ENCODE data around the gene KRT73. TPM values are rescaled to one million over a fixed set of nuclear protein-coding genes. Genes with fewer than 3 reads are reported as not detected.

Gene KRT73
- total and polyA plus RNA-seq, 2 of the 8 experiments (the other 6 are each of a cell fraction or from before 2014, with no cell fraction given): not detected

GRCh38 chr12:52628841-52629240 is 10.5 kb upstream of the KRT73 start:
- no peak overlapping the region for H3K18ac ChIP-seq (ENCODE audit: extremely low read depth, low read length)
- H3K9ac ChIP-seq (replicated peaks in 1 of 4; ENCODE audit: extremely low read depth in 1 of 4, low read depth in 3 of 4, low read length in 3 of 4): no peak overlapping the region
- no peak overlapping the region for H4K8ac ChIP-seq (ENCODE audit: extremely low read depth, insufficient read depth, low read length)
- peak in 1 of 2 experiments; percentile 17 for DNase-seq (ENCODE audit: low read depth in 1 of 2, low spot score in 2 of 2)
- no peak overlapping the region for H4K5ac ChIP-seq (ENCODE audit: insufficient read length, low read depth, low read length)
- ChIA-PET POLR2A (ENCODE audit: partially characterized antibody) (interaction anchor here (0.6 kb wide), 1 partner anchor 242 kb away, joined by 3 read pairs; no protein-coding TSS in a partner anchor), CTCF (ENCODE audit: partially characterized antibody) (interaction anchor here (0.9 to 1.7 kb wide), 3 partner anchors 17 to 242 kb away, joined by 3 to 6 read pairs (median 3); no protein-coding TSS in a partner anchor)
- H2BK120ac ChIP-seq (replicated peaks; ENCODE audit: low read depth, low read length): no peak overlapping the region
- no peaks in the 10 kb centered on the region; a peak in 2 of 7 replicates for H3K27me3 ChIP-seq (replicated peaks in 1 of 4; ENCODE audit: control insufficient read depth in 3 of 4, extremely low read depth in 1 of 4, insufficient read depth in 3 of 4, low read length in 3 of 4)
- 69% methylated on average over 2 of the region's 2 CpGs; no CpG with 5 or more reads in 1 of the 2 experiments for whole genome bisulfite sequencing, 2 experiments (ENCODE audit: extremely low coverage in 1 of 2, insufficient coverage in 1 of 2, insufficient read length in 1 of 2, insufficient replicate concordance in 2 of 2, low coverage in 1 of 2, low lambda C conversion rate in 2 of 2, missing lambda C conversion rate in 1 of 2)
- H4K91ac ChIP-seq (replicated peaks; ENCODE audit: insufficient read length, low read length): no peak overlapping the region
- no peak overlapping the region for H3K4ac ChIP-seq (replicated peaks; ENCODE audit: insufficient read length, low read depth, low read length)
- no peak overlapping the region for H3K4me2 ChIP-seq (ENCODE audit: insufficient read depth in 1 of 2, low read depth in 2 of 2, low read length in 2 of 2)
- no peaks in the 10 kb centered on the region for H3K36me3 ChIP-seq (ENCODE audit: control insufficient read depth in 2 of 4, insufficient read depth in 4 of 4, low read length in 3 of 4)
- no peak overlapping the region for H3K14ac ChIP-seq (ENCODE audit: insufficient read length)
- H3K23ac ChIP-seq (ENCODE audit: insufficient read length): no peak overlapping the region
- H3K79me1 ChIP-seq (ENCODE audit: low read depth, low read length): no peaks in the 10 kb centered on the region; the same call in 1 of the 2 replicates
- no peak overlapping the region for H2BK15ac ChIP-seq (ENCODE audit: low read length)
- no peak overlapping the region for H3K27ac ChIP-seq (ENCODE audit: low read depth, low read length)
- no peak for FAIRE-seq
- H2BK20ac ChIP-seq (ENCODE audit: low read length): no peak overlapping the region
- H2AK5ac ChIP-seq (ENCODE audit: low read depth, low read length): no peak overlapping the region
- H2AFZ ChIP-seq (ENCODE audit: low read length): no peak overlapping the region
- no peaks in the 10 kb centered on the region for H3K23me2 ChIP-seq (ENCODE audit: low read depth, low read length)
- H2BK5ac ChIP-seq (ENCODE audit: low read depth, low read length): no peak overlapping the region
- no peaks in the 10 kb centered on the region for H3K79me2 ChIP-seq (ENCODE audit: control insufficient read depth in 1 of 2, insufficient read depth in 2 of 2, low read length in 2 of 2)
- H2BK12ac ChIP-seq (ENCODE audit: low read depth, low read length): no peak overlapping the region
- H3K56ac ChIP-seq (replicated peaks; ENCODE audit: insufficient read length, low read depth, low read length): no peak overlapping the region
- no peaks in the 10 kb centered on the region for H3K9me3 ChIP-seq (ENCODE audit: insufficient read depth in 2 of 2, low read depth in 1 of 2, low read length in 1 of 2)
- H3K4me3 ChIP-seq (ENCODE audit: extremely low read depth in 1 of 4, insufficient read depth in 2 of 4, low read depth in 3 of 4, low read length in 4 of 4): no peak overlapping the region
- no peaks in the 10 kb centered on the region for H3K4me1 ChIP-seq (replicated peaks in 1 of 4; ENCODE audit: control insufficient read depth in 3 of 4, insufficient read depth in 4 of 4, low read length in 3 of 4)
- H4K20me1 ChIP-seq (replicated peaks in 1 of 2; ENCODE audit: control insufficient read depth in 1 of 2, insufficient read depth in 2 of 2, low read length in 2 of 2): no peaks in the 10 kb centered on the region
- TF ChIP-seq NRF1 (IDR thresholded peaks at IDR 0.05; ENCODE audit: low read depth, low read length) (no peak), ATF2 (IDR thresholded peaks at IDR 0.05; ENCODE audit: low read length) (no peak), SP1 (IDR thresholded peaks at IDR 0.05; ENCODE audit: low read depth, low read length) (no peak), CEBPB (IDR thresholded peaks at IDR 0.05; ENCODE audit: low read depth, low read length) (no peak), POLR2A (IDR thresholded peaks at IDR 0.05; ENCODE audit: control extremely low read depth in 1 of 2, low read depth in 2 of 2, low read length in 2 of 2) (no peak), E2F6 (IDR thresholded peaks at IDR 0.05) (no peak), SRF (IDR thresholded peaks at IDR 0.05; ENCODE audit: low read depth, low read length) (no peak), EP300 (IDR thresholded peaks at IDR 0.05; ENCODE audit: borderline replicate concordance in 1 of 2, low read depth in 2 of 2, low read length in 2 of 2) (no peak), CREB1 (IDR thresholded peaks at IDR 0.05) (no peak), MAFK (IDR thresholded peaks at IDR 0.05; ENCODE audit: low read depth, low read length) (no peak), EGR1 (IDR thresholded peaks at IDR 0.05; ENCODE audit: borderline replicate concordance, low read depth, low read length) (no peak), BCL11A (IDR thresholded peaks at IDR 0.05; ENCODE audit: low read depth in 2 of 2, low read length in 2 of 2) (no peak), SUZ12 (IDR thresholded peaks at IDR 0.05; ENCODE audit: low read length) (no peak)

Measured in H1 (cell line).